CD14-positive monocyte (primary cell): ENCODE results near the gene GRK5. TPM values are rescaled to one million over a fixed set of nuclear protein-coding genes. Genes with fewer than 3 reads are reported as not detected.

ENCODE experiments used
- DNase-seq, 3 donors: peaks; one replicate each; pipeline ENCODE4 v3.0.0-alpha.2; 2011 to 2022
- H2AFZ ChIP-seq: 2 replicates; pipeline ENCODE4 v1.6.0; 2012; ENCODE audit warnings: mild to moderate bottlenecking, low read depth, low read length, inconsistent platforms; ENCODE audit not compliant: insufficient read depth, poor library complexity, severe bottlenecking
- H3K27ac ChIP-seq, 2 donors: 1 replicate in 1 of 2; 2 replicates in 1 of 2; pipeline ENCODE4 v1.5.1; 2012 to 2013; ENCODE audit warnings: low read length in 2 of 2, control low read depth in 1 of 2, inconsistent platforms in 1 of 2, low read depth in 1 of 2, mild to moderate bottlenecking in 1 of 2
- H3K27me3 ChIP-seq, 2 donors: one replicate each; pipeline versions ENCODE4 v1.6.0 to v1.6.1; 2011 to 2013; ENCODE audit warnings: low read length in 2 of 2; ENCODE audit not compliant: control insufficient read depth in 2 of 2, insufficient read depth in 2 of 2
- H3K36me3 ChIP-seq, 2 donors: replicated peaks in 1 of 2; 1 replicate in 1 of 2; 2 replicates in 1 of 2; pipeline versions ENCODE4 v1.5.1 to v1.6.1; 2012 to 2013; ENCODE audit warnings: low read length in 2 of 2, control low read depth in 1 of 2, inconsistent platforms in 1 of 2, mild to moderate bottlenecking in 1 of 2; ENCODE audit not compliant: insufficient read depth in 2 of 2, control insufficient read depth in 1 of 2
- H3K4me1 ChIP-seq, 2 donors: 1 replicate in 1 of 2; 2 replicates in 1 of 2; pipeline versions ENCODE4 v1.5.1 to v1.6.1; 2012 to 2013; ENCODE audit warnings: low read length in 2 of 2, control low read depth in 1 of 2, inconsistent platforms in 1 of 2, mild to moderate bottlenecking in 1 of 2, moderate library complexity in 1 of 2; ENCODE audit not compliant: insufficient read depth in 2 of 2, control insufficient read depth in 1 of 2
- H3K4me2 ChIP-seq: replicated peaks from 2 replicates; pipeline ENCODE3; 2012; ENCODE audit warnings: low read length, moderate library complexity, mild to moderate bottlenecking; ENCODE audit not compliant: poor library complexity, severe bottlenecking; ENCODE audit errors: extremely low read depth
- H3K4me3 ChIP-seq, 3 experiments: fragments of 200-600 bp in 1 of 3; sonication (generic) in 1 of 3; replicated peaks in 1 of 3; 1 replicate in 2 of 3; 2 replicates in 1 of 3; pipeline ENCODE4 v1.5.1; 2011 to 2013; ENCODE audit warnings: low read length in 3 of 3, mild to moderate bottlenecking in 3 of 3, control low read depth in 2 of 3, low read depth in 2 of 3, inconsistent platforms in 1 of 3, moderate library complexity in 1 of 3
- H3K79me2 ChIP-seq: 2 replicates; pipeline ENCODE4 v1.6.0; 2012; ENCODE audit warnings: mild to moderate bottlenecking, control low read depth, inconsistent platforms, low read length, moderate library complexity; ENCODE audit not compliant: insufficient read depth
- H3K9ac ChIP-seq: 2 replicates; pipeline ENCODE4 v1.6.0; 2017; ENCODE audit warnings: low read length, mild to moderate bottlenecking; ENCODE audit not compliant: insufficient read depth, poor library complexity, severe bottlenecking
- H3K9me3 ChIP-seq, 2 donors: replicated peaks in 1 of 2; 1 replicate in 1 of 2; 2 replicates in 1 of 2; pipeline versions ENCODE4 v1.5.1 to v1.6.1; 2012 to 2013; ENCODE audit warnings: low read length in 2 of 2, control low read depth in 1 of 2; ENCODE audit not compliant: control insufficient read depth in 1 of 2, insufficient read depth in 1 of 2
- H4K20me1 ChIP-seq: 2 replicates; pipeline ENCODE4 v1.6.0; 2012; ENCODE audit warnings: mild to moderate bottlenecking, low read length, control low read depth, moderate library complexity; ENCODE audit not compliant: insufficient read depth
- H3K27ac Mint-ChIP-seq, 7 donors: one replicate each; pipeline ENCODE4 v1.8.0; 2020; ENCODE audit warnings: mild to moderate bottlenecking in 7 of 7, mixed read lengths in 7 of 7, moderate library complexity in 6 of 7, inconsistent platforms in 2 of 7
- H3K27me3 Mint-ChIP-seq, 3 donors: one replicate each; pipeline ENCODE4 v1.8.0; 2021 to 2022; ENCODE audit warnings: low read depth in 3 of 3, mild to moderate bottlenecking in 3 of 3, mixed read lengths in 3 of 3, moderate library complexity in 3 of 3, inconsistent platforms in 1 of 3
- H3K36me3 Mint-ChIP-seq, 2 donors: one replicate each; pipeline ENCODE4 v1.8.0; 2020; ENCODE audit warnings: mixed read lengths in 2 of 2, inconsistent platforms in 1 of 2, mild to moderate bottlenecking in 1 of 2
- H3K4me1 Mint-ChIP-seq: one replicate; pipeline ENCODE4 v1.8.0; 2020; ENCODE audit warnings: mild to moderate bottlenecking, mixed read lengths
- H3K4me3 Mint-ChIP-seq, 2 donors: one replicate each; pipeline ENCODE4 v1.8.0; 2020; ENCODE audit warnings: mild to moderate bottlenecking in 2 of 2, mixed read lengths in 2 of 2, moderate library complexity in 1 of 2
- H3K9me3 Mint-ChIP-seq, 7 donors: one replicate each; pipeline ENCODE4 v1.8.0; 2020 to 2022; ENCODE audit warnings: mixed read lengths in 7 of 7, mild to moderate bottlenecking in 6 of 7, moderate library complexity in 6 of 7, inconsistent platforms in 2 of 7
- WGBS: methylation state at CpG from one replicate; pipeline ENCODE4 v1.1.5; 2013; ENCODE audit warnings: missing lambda C conversion rate; ENCODE audit not compliant: insufficient coverage; 5-methylcytosine and 5-hydroxymethylcytosine counted together
- intact Hi-C, 2 donors: fragments of 100-400 bp; cut with micrococcal nuclease; formaldehyde crosslinking; loops; one replicate each; pipeline versions ENCODE4 v1.15.0 to v1.15.1; 2023
- polyA plus RNA-seq, 3 donors: library from polyadenylated mRNA; depleted of rRNA in 1 of 3; unstranded in 2 of 3; stranded (reverse) in 1 of 3; fragments of 300-500 nt in 2 of 3; fragments of >200 nt in 1 of 3; fragmentation: Illumina TruSeq in 2 of 3; gene quantifications; 1 replicate in 2 of 3; 2 replicates in 1 of 3; pipeline ENCODE4 v1.2.3, GENCODE V29; 2012 to 2021
- TF ChIP-seq, protein P1 (sequence below): fragments of 200-600 bp; IDR thresholded peaks from one replicate; pipeline ENCODE4 v1.8.0; 2022; ENCODE audit warnings: antibody characterized with exemption, mild to moderate bottlenecking

The GRK5 gene
- polyA plus RNA-seq, 3 donors: 1.2 to 6.5 (median 2.8) TPM

DNA sequence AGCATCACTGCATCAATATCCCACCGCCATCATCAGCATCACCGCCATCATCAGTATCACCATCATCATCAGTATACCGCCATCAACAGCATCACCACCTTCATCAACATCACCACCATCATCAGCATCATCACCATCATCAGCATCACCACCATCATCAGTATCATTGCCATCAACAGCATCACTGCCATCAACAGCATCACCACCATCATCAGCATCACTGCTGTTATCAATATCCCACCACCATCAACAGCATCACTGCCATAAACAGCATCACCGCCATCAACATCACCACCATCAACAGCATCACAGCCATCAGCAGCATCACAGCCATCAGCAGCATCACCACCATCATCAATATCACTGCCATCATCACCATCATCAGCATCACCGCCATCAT lies 219.3 kb downstream of the GRK5 start:
- TF ChIP-seq, protein P1, sequence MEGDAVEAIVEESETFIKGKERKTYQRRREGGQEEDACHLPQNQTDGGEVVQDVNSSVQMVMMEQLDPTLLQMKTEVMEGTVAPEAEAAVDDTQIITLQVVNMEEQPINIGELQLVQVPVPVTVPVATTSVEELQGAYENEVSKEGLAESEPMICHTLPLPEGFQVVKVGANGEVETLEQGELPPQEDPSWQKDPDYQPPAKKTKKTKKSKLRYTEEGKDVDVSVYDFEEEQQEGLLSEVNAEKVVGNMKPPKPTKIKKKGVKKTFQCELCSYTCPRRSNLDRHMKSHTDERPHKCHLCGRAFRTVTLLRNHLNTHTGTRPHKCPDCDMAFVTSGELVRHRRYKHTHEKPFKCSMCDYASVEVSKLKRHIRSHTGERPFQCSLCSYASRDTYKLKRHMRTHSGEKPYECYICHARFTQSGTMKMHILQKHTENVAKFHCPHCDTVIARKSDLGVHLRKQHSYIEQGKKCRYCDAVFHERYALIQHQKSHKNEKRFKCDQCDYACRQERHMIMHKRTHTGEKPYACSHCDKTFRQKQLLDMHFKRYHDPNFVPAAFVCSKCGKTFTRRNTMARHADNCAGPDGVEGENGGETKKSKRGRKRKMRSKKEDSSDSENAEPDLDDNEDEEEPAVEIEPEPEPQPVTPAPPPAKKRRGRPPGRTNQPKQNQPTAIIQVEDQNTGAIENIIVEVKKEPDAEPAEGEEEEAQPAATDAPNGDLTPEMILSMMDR: no peak
- 97% methylated on average over 5 of the region's 5 CpGs for WGBS

DNA sequence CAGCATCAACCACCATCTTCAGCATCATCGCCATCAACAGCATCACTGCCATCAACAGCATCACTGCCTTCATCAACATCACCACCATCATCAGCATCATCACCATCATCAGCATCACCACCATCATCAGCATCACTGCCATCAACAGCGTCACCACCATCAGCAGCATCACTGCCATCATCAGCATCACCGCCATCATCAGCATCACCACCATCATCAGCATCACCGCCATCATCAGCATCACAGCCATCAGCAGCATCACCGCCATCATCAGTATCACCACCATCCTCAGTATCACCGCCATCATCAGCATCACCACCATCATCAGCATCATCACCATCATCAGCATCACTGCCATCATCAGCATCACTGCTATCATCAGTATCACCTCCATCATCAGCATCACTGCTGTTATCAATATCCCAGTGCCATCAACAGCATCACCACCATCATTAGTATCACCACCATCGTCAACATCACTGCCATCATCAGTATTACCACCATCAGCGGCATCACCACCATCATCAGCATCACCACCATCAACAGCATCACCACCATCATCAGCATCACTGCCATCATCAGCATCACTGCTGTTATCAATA lies 220.0 kb downstream of the GRK5 start:
- H2AFZ ChIP-seq: no peak overlapping the region
- Mint-ChIP-seq H3K27ac (no peak overlapping the region), H3K4me3 (no peak overlapping the region), H3K4me1 (peaks cover 3% of the 10 kb centered on the region), H3K9me3 (no peaks in the 10 kb centered on the region), H3K36me3 (peaks cover 19 to 26% of the 10 kb centered on the region in 2 donors), H3K27me3 (peaks cover 0 to 2% (median 1%) of the 10 kb centered on the region in 3 donors)
- no peak overlapping the region for H3K4me3 ChIP-seq
- H3K27ac ChIP-seq: no peak overlapping the region
- DNase-seq: no peak
- intact Hi-C loops: no loop called here
- no peaks in the 10 kb centered on the region for H3K27me3 ChIP-seq
- no peaks in the 10 kb centered on the region for H3K79me2 ChIP-seq
- no peaks in the 10 kb centered on the region for H4K20me1 ChIP-seq
- TF ChIP-seq, protein P1: no peak
- H3K36me3 ChIP-seq: peaks cover 17 to 42% of the 10 kb centered on the region in 2 donors
- H3K4me1 ChIP-seq: no peaks in the 10 kb centered on the region
- no peak overlapping the region for H3K4me2 ChIP-seq
- H3K9me3 ChIP-seq: no peaks in the 10 kb centered on the region
- WGBS: 93% methylated on average over 6 of the region's 8 CpGs
- no peak overlapping the region for H3K9ac ChIP-seq

More for the DNA sequence above, 219.3 kb downstream of the GRK5 start:
- Histone ChIP-seq H3K36me3 (peaks cover 17 to 39% of the 10 kb centered on the region in 2 donors), H3K27ac (no peak overlapping the region), H3K4me1 (no peaks in the 10 kb centered on the region), H3K4me2 (no peak overlapping the region), H3K9ac (no peak overlapping the region), H4K20me1 (no peaks in the 10 kb centered on the region), H3K4me3 (no peak overlapping the region), H3K27me3 (no peaks in the 10 kb centered on the region), H2AFZ (no peak overlapping the region), H3K9me3 (no peaks in the 10 kb centered on the region), H3K79me2 (no peaks in the 10 kb centered on the region)
- H3K9me3 Mint-ChIP-seq: no peaks in the 10 kb centered on the region
- H3K27ac Mint-ChIP-seq: no peak overlapping the region
- peaks cover 3% of the 10 kb centered on the region for H3K4me1 Mint-ChIP-seq
- peaks cover 0 to 2% (median 2%) of the 10 kb centered on the region in 3 donors for H3K27me3 Mint-ChIP-seq
- H3K4me3 Mint-ChIP-seq: no peak overlapping the region
- peaks cover 14 to 26% of the 10 kb centered on the region in 2 donors for H3K36me3 Mint-ChIP-seq
- intact Hi-C loops: no loop called here
- no peak for DNase-seq
